B cell (primary cell): Measurements from ENCODE around the gene KLK13. TPM values are rescaled to one million over a fixed set of nuclear protein-coding genes. Genes with fewer than 3 reads are reported as not detected.

ENCODE experiments used
- ATAC-seq: fragments of 200-7000 bp; cut with Tn5 transposase; one replicate; pipeline ENCODE4 v1.10.0; 2021; ENCODE audit warnings: low read depth, mild to moderate bottlenecking, moderate number of reproducible peaks, moderate library complexity
- CTCF ChIA-PET: fragments of 350-600 bp; sonication (Branson Sonifier 250); formaldehyde crosslinking; loops from one replicate; lab custom pipeline; 2021; ENCODE audit warnings: antibody characterized with exemption, inconsistent platforms; lab: Charles Lee
- POLR2A ChIA-PET: fragments of 350-600 bp; sonication (Branson Sonifier 250); formaldehyde crosslinking; loops from one replicate; lab custom pipeline; 2021; ENCODE audit warnings: antibody characterized with exemption; lab: Charles Lee
- DNase-seq: peaks from one replicate; pipeline ENCODE4 v3.0.0; 2013
- H2AFZ ChIP-seq: 2 replicates; pipeline ENCODE4 v1.6.1; 2012; ENCODE audit warnings: mild to moderate bottlenecking, low read depth, low read length; ENCODE audit not compliant: insufficient read depth, poor library complexity, severe bottlenecking
- H3K27ac ChIP-seq, 2 donors: 1 replicate in 1 of 2; 2 replicates in 1 of 2; pipeline ENCODE4 v1.5.1; 2012 to 2013; ENCODE audit warnings: low read length in 2 of 2, mild to moderate bottlenecking in 2 of 2, moderate library complexity in 1 of 2
- H3K27me3 ChIP-seq, 4 experiments: fragments of 200-600 bp in 1 of 4; sonication (generic) in 1 of 4; replicated peaks in 1 of 4; 1 replicate in 2 of 4; 2 replicates in 2 of 4; pipeline versions ENCODE4 v1.6.1 to v1.7.0; 2013 to 2016; ENCODE audit warnings: low read length in 3 of 4, mild to moderate bottlenecking in 2 of 4, mixed read lengths in 1 of 4, moderate library complexity in 1 of 4; ENCODE audit not compliant: insufficient read depth in 4 of 4, control insufficient read depth in 3 of 4; ENCODE audit errors: control extremely low read depth in 1 of 4
- H3K36me3 ChIP-seq, 2 experiments: replicated peaks in 1 of 2; 1 replicate in 1 of 2; 2 replicates in 1 of 2; pipeline versions ENCODE4 v1.6.1 to v1.7.1; 2013; ENCODE audit warnings: low read length in 1 of 2; ENCODE audit not compliant: insufficient read depth in 2 of 2, control insufficient read depth in 1 of 2; ENCODE audit errors: control extremely low read depth in 1 of 2, extremely low read depth in 1 of 2
- H3K4me1 ChIP-seq, 2 donors: fragments of 200-600 bp in 1 of 2; sonication (generic) in 1 of 2; 1 replicate in 1 of 2; 2 replicates in 1 of 2; pipeline versions ENCODE4 v1.5.1 to v1.6.1; 2013 to 2017; ENCODE audit warnings: low read length in 2 of 2; ENCODE audit not compliant: control insufficient read depth in 2 of 2, insufficient read depth in 2 of 2
- H3K4me2 ChIP-seq: replicated peaks from 2 replicates; pipeline ENCODE3; 2012; ENCODE audit warnings: mild to moderate bottlenecking, low read depth, low read length; ENCODE audit not compliant: poor library complexity, severe bottlenecking
- H3K4me3 ChIP-seq, 5 experiments: fragments of 200-600 bp in 1 of 5; sonication (generic) in 1 of 5; 1 replicate in 3 of 5; 2 replicates in 2 of 5; pipeline versions ENCODE4 v1.5.1 to v1.7.0; 2011 to 2016; ENCODE audit warnings: low read length in 4 of 5, mild to moderate bottlenecking in 4 of 5, low read depth in 2 of 5, control low read depth in 1 of 5, moderate library complexity in 1 of 5; ENCODE audit not compliant: insufficient read depth in 1 of 5; ENCODE audit errors: control extremely low read depth in 1 of 5, extremely low read depth in 1 of 5
- H3K79me2 ChIP-seq: fragments of 200-600 bp; sonication (generic); one replicate; pipeline ENCODE4 v1.6.0; 2016; ENCODE audit warnings: low read length; ENCODE audit not compliant: control insufficient read depth, insufficient read depth
- H3K9ac ChIP-seq: fragments of 200-600 bp; sonication (generic); 2 replicates; pipeline ENCODE4 v1.6.1; 2017; ENCODE audit warnings: mild to moderate bottlenecking, low read length, moderate library complexity
- H3K9me3 ChIP-seq, 3 donors: one replicate each; pipeline versions ENCODE4 v1.6.1 to v1.7.1; 2013; ENCODE audit warnings: low read length in 2 of 3; ENCODE audit not compliant: control insufficient read depth in 2 of 3, insufficient read depth in 1 of 3; ENCODE audit errors: control extremely low read depth in 1 of 3
- H4K20me1 ChIP-seq: 2 replicates; pipeline ENCODE4 v1.6.0; 2012; ENCODE audit warnings: mild to moderate bottlenecking, low read length; ENCODE audit not compliant: insufficient read depth, control insufficient read depth, poor library complexity, severe bottlenecking
- H3K27ac Mint-ChIP-seq: one replicate; pipeline ENCODE4 v1.8.0; 2021; ENCODE audit warnings: mixed read lengths
- H3K27me3 Mint-ChIP-seq: one replicate; pipeline ENCODE4 v1.8.0; 2021; ENCODE audit warnings: mixed read lengths
- H3K4me1 Mint-ChIP-seq: one replicate; pipeline ENCODE4 v1.8.0; 2021; ENCODE audit warnings: mixed read lengths
- H3K4me3 Mint-ChIP-seq: one replicate; pipeline ENCODE4 v1.8.0; 2021; ENCODE audit warnings: mixed read lengths
- H3K9me3 Mint-ChIP-seq: one replicate; pipeline ENCODE4 v1.8.0; 2022; ENCODE audit warnings: mixed read lengths; ENCODE audit not compliant: insufficient read depth
- EZH2 ChIP-seq: IDR thresholded peaks from 2 replicates; pipeline ENCODE4 v1.6.1; 2012; ENCODE audit warnings: borderline replicate concordance, low read depth, mild to moderate bottlenecking, moderate library complexity, low read length; ENCODE audit not compliant: insufficient read depth, poor library complexity, severe bottlenecking
- WGBS: methylation state at CpG from one replicate; pipeline ENCODE4 v1.1.5; 2013; ENCODE audit warnings: missing lambda C conversion rate; ENCODE audit not compliant: insufficient coverage; 5-methylcytosine and 5-hydroxymethylcytosine counted together
- intact Hi-C: fragments of 100-400 bp; cut with micrococcal nuclease; formaldehyde crosslinking; loops from one replicate; pipeline ENCODE4 v1.10.0; 2022
- polyA plus RNA-seq: library from polyadenylated mRNA; depleted of rRNA; stranded (reverse); fragments of >200 nt; gene quantifications from 2 replicates; pipeline ENCODE4 v1.2.3, GENCODE V29; 2012
- total RNA-seq, 2 donors: library from RNA; stranded (reverse); fragments of 120-200 nt in 1 of 2; gene quantifications; 1 replicate in 1 of 2; 2 replicates in 1 of 2; pipeline versions ENCODE4 v1.2.3 to v1.2.4, GENCODE V29; 2013 to 2022
- TF ChIP-seq, protein P1 (sequence below): fragments of 200-600 bp; IDR thresholded peaks from one replicate; pipeline ENCODE4 v1.8.0; 2022; ENCODE audit warnings: antibody characterized with exemption, mild to moderate bottlenecking

The KLK13 gene
- total and polyA plus RNA-seq, 2 donors (not counting 1 experiment from before 2014, with no cell fraction given), result not detected

DNA sequence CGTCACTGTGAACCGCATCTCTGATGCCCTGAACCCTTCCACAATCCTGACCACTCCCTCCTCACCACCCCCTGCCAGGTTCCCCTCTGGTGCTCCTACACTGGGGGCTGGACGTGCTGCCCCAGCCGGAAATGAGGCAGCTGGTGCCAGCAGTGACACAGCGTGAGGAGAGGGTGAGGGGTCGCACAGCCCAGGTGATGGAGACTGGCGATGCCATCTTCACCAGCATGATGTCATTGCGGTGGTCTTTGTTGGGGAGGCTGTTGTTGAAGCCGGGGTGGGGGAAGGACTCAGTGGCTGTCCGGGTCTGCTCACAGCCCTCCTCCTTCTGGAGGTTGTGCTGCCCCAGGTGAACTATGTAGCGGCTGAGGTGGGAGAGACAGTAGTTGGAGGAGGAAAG, 40.9 kb downstream of the KLK13 start:
- Histone ChIP-seq H3K79me2 (no peaks in the 10 kb centered on the region), H2AFZ (no peak overlapping the region), H3K9ac (no peak overlapping the region), H3K27me3 (peaks cover 0 to 11% (median 4%) of the 10 kb centered on the region in 4 experiments), H3K4me2 (no peak overlapping the region), H4K20me1 (no peaks in the 10 kb centered on the region), H3K27ac (no peak overlapping the region), H3K4me3 (no peak overlapping the region), H3K4me1 (peaks cover 0 to 4% of the 10 kb centered on the region in 2 donors), H3K9me3 (peaks cover 0 to 5% (median 0%) of the 10 kb centered on the region in 3 donors), H3K36me3 (no peaks in the 10 kb centered on the region)
- no peak for DNase-seq
- no peaks in the 10 kb centered on the region for H3K9me3 Mint-ChIP-seq
- TF ChIP-seq, protein P1, sequence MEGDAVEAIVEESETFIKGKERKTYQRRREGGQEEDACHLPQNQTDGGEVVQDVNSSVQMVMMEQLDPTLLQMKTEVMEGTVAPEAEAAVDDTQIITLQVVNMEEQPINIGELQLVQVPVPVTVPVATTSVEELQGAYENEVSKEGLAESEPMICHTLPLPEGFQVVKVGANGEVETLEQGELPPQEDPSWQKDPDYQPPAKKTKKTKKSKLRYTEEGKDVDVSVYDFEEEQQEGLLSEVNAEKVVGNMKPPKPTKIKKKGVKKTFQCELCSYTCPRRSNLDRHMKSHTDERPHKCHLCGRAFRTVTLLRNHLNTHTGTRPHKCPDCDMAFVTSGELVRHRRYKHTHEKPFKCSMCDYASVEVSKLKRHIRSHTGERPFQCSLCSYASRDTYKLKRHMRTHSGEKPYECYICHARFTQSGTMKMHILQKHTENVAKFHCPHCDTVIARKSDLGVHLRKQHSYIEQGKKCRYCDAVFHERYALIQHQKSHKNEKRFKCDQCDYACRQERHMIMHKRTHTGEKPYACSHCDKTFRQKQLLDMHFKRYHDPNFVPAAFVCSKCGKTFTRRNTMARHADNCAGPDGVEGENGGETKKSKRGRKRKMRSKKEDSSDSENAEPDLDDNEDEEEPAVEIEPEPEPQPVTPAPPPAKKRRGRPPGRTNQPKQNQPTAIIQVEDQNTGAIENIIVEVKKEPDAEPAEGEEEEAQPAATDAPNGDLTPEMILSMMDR, result no peak
- TF ChIP-seq EZH2, result no peak
- no peak for ATAC-seq
- H3K27me3 Mint-ChIP-seq, result peaks cover 33% of the 10 kb centered on the region
- no peak overlapping the region for H3K4me3 Mint-ChIP-seq
- POLR2A ChIA-PET, result no interaction called here
- no peak overlapping the region for H3K27ac Mint-ChIP-seq
- H3K4me1 Mint-ChIP-seq, result peaks cover 2% of the 10 kb centered on the region
- intact Hi-C loops, result loop anchor here (5.0 kb wide), 1 partner anchor 638 kb away; no protein-coding TSS in a partner anchor
- 74% methylated on average over 10 of the region's 11 CpGs for WGBS
- CTCF ChIA-PET, result no interaction called here

DNA sequence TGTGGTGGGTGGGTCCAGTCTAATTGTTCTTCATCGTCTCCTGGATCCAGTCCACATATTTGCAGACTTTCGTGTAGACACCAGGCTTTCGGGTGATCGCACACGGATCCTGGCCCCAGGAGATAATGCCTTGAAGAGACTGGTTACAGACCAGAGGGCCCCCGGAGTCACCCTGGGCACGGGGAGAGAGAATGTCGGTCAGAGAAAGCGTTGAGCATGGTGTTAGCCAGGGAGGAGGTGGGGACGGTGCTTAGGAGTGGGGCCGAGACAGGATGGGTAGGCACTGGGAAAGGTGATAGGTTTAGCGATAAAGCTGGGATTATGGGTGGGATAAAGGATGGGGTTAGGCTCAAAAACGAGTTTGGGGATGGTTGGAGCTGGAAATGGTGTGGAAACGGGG, 42.4 kb downstream of the KLK13 start:
- Histone ChIP-seq H3K27me3 (peaks cover 0 to 21% (median 9%) of the 10 kb centered on the region in 4 experiments), H3K4me2 (no peak overlapping the region), H2AFZ (no peak overlapping the region), H3K4me3 (no peak overlapping the region), H3K4me1 (peaks cover 0 to 9% of the 10 kb centered on the region in 2 donors), H4K20me1 (no peaks in the 10 kb centered on the region), H3K9me3 (peaks cover 0 to 14% (median 0%) of the 10 kb centered on the region in 3 donors), H3K79me2 (no peaks in the 10 kb centered on the region), H3K27ac (no peak overlapping the region), H3K36me3 (no peaks in the 10 kb centered on the region), H3K9ac (no peak overlapping the region)
- ChIA-PET POLR2A (no interaction called here), CTCF (no interaction called here)
- Mint-ChIP-seq H3K27ac (no peak overlapping the region), H3K27me3 (peaks cover 37% of the 10 kb centered on the region), H3K4me3 (no peak overlapping the region), H3K4me1 (peaks cover 7% of the 10 kb centered on the region), H3K9me3 (no peaks in the 10 kb centered on the region)
- WGBS, result 73% methylated on average over 14 of the region's 14 CpGs
- no peak for DNase-seq
- no peak for ATAC-seq
- intact Hi-C loops, result loop anchor here (5.0 kb wide), 1 partner anchor 640 kb away; no protein-coding TSS in a partner anchor
- TF ChIP-seq, protein P1, result no peak
- no peak for TF ChIP-seq EZH2
